Stimulated activated CD8-positive, alpha-beta memory T cell treated with anti-CD3 and anti-CD28 coated beads, Interleukin-12 subunit alpha, Interleukin-12 subunit beta, amount 100 ng/mL, for 4 hours (primary cell): ENCODE data around the gene THAP6.
A peak's percentile ranks its signal among the peaks of the same experiment; 100 is the strongest.
"Not testable (repeated sequence)": the region's sequence is repeated elsewhere in the genome, so short reads cannot be mapped to it uniquely, and the experiment has no call there.

Source experiments
- DNase-seq: peaks from one replicate; pipeline ENCODE4 v3.0.0-alpha.2; 2020; ENCODE audit warnings: low read depth

The THAP6 gene, protein sequence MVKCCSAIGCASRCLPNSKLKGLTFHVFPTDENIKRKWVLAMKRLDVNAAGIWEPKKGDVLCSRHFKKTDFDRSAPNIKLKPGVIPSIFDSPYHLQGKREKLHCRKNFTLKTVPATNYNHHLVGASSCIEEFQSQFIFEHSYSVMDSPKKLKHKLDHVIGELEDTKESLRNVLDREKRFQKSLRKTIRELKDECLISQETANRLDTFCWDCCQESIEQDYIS

DNA sequence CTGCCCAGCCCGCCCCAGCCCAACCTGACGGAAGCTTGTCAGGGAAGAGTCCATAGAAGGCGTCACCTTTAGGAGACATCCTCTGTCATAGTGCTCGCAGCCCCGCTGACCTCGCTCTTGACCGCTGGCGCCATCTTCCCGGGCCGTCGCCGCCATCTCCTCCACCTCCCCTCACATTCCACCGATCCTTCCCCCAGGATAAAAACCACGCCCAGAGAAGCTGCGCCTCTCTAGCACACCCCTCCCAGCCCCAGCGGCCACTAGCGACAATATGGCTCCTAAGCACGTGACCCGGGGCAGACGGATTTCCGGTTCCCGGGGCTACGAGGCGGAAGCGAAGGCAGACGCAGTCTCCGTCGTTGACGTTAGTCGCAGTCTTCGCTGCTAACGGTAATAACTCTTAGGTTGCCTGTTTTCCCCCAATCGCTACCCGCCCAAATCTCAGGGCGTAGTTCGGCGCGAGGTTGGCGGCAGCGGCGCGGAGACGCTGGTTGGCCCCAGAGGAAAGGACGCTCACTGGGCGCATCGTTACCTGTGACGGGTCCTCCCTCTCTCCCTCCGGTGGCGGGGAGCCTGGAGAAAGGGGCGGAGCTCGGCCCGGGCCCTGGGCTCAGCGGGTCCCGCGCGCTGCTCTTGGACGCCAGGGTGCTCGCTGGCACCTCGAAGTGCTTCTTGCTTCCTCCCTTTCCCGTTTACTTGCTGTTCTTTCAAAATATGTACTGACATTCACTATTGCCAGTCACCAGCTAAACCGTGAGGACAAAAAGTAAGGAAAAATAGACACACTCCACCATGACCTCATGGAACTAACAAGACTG is at the start of gene THAP6, which contains the start of gene RCHY1:
THAP6 (plus strand) TSS at position 343 of the 818 bp plus-strand sequence. CDS start 980 bp downstream, outside the sequence.
RCHY1 (minus strand) TSS at position 273 of the 818 bp plus-strand sequence; CDS start at position 156, 117 bp downstream.
- DNase-seq = peak; percentile 84

DNA sequence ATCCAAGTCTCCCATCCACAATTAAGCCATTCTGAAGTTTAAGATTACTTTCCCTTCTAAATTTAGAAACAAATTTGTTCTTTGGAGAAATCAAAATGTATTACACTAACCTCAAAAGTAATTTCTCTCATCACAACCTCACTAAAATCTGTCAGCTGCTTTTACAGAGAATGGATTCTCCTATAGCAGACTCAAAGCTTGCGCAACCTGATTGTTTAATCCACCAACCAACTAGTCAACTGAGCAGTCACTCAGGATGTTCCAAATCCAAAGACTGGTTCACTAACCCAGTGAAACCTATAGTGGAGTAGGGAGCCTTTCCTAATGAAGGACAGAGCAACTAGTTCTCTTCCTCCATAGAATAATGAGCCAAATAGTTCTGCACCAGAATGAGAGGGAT is 44.4 kb upstream of the THAP6 start:
- no peak for DNase-seq

DNA sequence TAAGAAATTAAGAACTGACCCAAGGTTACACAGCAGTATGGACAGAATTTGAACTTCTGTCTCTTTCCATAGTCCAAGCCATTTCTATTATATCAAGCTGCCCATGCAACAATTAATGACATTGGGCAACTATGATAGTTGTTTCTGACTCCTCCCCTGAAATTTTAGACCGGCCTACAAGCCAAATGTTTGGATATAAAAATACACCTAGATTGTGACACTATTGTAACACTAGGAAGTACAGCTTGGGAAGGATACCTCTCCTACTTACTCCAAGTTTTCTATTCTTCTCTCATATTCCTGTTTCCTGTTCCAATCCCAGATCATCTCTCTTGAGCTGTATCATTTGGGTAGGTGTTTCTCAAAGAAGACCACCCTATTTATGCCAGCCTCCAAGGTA is 43.5 kb upstream of the THAP6 start:
- no peak for DNase-seq

DNA sequence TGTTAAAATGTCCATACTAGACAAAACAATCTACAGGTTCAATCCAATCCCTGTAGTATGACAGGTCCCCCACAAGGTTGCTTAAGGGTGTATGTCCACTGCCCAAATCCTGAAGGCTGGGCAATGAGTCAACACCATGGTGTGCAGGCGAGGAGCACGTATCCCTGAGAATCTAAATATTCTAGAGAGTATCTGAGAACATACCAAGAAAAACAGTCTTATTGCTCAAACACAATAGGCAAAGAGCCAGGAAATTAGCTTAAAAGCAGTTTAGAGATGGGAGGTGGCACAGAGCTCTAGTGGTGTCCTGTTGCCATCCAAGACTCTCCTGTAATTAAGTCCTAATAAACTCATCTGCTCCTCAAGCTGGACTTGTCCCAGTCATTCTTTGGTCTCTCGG is 37.1 kb upstream of the THAP6 start:
- DNase-seq = no peak

GRCh38 chr4:75484190-75484589 is 30.1 kb upstream of the THAP6 start:
- DNase-seq = no peak

- no peak for DNase-seq
These were observed 24.1 kb upstream of the THAP6 start for GRCh38 chr4:75490155-75490554.

- no peak for DNase-seq
These were observed 19.7 kb upstream of the THAP6 start for GRCh38 chr4:75494563-75494962.

DNA sequence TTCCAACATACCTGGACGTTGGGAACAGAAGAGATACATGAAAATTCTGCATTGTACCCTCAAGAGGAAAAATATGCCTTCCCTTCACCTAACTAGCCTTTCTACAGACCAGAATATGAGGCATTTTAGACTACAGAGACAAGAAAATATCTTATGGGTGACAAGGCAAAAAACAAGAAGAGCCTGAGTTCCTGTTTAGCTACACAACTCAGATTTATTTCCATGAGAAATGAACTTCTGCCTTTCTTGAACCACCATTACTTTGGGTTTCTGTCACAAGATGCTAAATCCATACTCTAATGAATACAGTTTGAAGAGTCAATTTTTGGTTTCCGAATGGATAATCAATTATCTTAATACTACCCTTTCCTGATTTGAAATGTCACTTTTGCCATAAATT is 18.8 kb upstream of the THAP6 start:
- no peak for DNase-seq

DNA sequence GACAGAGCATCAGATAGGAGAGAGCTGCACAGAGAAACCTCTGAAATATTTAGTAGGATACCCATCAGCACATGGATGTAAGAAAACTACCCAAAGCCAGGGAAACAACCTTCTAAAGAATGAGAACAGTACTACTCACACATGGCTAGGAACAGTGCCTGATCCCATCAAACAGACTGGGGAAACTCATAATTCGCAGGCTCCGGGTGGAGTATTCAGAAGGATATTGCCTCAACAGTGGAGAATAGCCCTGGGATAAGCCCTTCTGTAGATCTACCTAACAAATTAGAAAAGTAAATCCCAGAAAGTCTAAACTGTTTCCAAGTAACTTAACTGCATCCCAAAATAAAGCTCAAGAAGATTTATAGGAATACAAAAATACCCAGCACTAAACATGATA is 17.9 kb upstream of the THAP6 start:
- no peak for DNase-seq

GRCh38 chr4:75497133-75497532 is 17.1 kb upstream of the THAP6 start:
- no peak for DNase-seq

GRCh38 chr4:75498041-75498440 is 16.2 kb upstream of the THAP6 start:
- no peak for DNase-seq

DNA sequence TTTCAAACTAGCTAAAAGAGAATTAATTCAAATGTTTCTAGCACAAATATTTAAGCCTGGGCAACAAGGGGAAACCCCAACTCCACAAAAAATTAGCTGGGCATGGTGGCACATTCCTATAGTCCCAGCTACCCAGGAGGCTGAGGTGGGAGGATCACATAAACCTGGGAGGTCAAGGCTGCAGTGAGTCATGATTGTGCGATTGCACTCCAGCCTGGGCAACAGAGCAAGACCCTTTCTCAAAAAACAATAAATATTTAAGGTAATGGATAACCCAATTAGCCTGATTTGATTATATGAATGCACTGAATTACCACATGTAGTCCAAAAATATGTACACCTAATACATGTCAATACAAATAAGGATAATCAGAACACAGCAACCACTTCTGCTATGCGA is 14.4 kb upstream of the THAP6 start:
- no peak for DNase-seq

DNA sequence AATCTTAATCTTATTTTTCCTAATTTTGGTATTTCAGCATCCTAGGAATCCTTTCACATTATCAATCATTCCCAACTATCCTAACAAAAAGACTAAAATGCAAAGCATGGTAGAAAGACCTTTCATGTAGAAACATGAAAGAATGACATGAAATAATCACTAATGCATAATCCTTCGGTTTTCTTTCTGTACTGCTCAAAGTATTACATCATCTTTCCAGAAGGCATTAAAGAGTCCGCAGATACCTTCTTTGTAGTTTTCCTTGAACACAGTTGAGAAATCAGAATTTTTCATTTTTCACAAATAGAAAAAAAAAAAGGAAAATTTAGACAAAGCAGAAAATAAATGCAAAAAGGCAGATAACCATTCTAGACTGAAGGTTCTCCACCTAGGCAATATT is 11.6 kb upstream of the THAP6 start:
- DNase-seq = no peak

- DNase-seq = no peak
These were observed 8.6 kb upstream of the THAP6 start for GRCh38 chr4:75505630-75506029.

- DNase-seq = not testable (repeated sequence)
These were observed 4.7 kb upstream of the THAP6 start for GRCh38 chr4:75509592-75509991.

GRCh38 chr4:75511841-75512240 is 2.4 kb upstream of the THAP6 start:
- DNase-seq = no peak

DNA sequence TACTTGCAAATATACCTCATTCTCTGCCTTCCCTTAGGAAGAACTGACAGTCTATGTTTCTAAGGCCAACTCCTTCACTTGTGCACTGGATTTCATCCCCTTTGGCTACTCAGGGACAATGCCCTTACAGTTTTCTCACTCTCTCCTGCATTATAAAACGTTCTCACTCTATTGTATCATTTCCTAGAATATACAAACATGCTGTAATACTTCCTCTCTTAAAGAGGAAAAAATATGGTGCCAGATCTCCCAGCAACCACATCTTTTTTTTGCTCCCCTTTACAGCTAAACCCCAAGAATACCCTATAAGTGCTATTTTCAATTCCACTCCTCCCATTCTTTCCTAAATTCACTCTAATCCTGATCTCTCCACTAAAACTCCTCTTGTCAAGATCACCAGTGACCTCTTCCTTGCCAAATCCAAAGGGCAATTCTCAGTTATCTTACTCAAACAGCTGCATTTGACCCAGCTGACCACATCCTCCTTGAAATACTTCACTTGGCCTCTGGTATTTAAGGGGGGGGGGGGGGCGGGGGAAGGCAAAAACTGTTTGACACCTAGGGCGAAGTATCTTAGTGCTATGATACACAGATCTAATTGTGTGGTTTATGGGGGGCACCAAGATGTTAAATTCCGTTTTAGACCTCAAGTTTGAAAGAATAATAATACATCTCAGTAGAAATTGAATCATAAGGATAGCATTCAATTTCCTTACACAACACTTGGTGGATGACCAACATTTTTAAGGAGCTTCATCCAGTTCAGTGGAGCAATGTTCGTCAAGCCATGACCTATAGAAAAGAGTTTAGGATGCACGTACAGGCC is 1.7 kb upstream of the THAP6 start:
- DNase-seq = no peak

DNA sequence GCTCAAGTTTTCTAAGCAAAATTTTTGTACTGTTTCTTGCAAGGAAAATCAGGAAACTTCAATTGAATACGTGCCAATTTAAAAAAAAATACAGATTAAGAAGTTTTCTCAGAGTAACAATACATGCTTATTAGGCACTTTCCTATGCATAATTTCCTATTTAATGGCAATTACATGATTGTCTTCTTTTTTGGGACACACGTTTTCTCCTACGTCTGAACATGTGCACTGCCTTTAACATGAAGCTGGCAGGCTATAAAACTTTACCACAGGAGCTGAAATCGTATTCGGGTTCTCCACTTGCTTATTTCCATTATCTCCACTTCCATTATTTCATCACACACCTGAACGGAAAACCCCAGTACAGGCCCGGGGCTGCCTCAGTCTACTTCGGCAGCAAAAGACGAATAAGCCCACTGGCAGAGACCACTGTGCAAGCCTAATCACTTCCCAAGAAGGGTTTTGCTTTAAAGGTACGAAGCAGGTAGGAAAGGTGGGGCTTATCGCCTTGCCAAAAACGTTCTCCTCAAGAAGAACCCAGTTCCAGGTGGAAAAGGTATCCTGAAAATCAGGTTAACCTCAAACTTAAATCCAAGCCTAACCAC is 645 bp upstream of the THAP6 start:
- no peak for DNase-seq

DNA sequence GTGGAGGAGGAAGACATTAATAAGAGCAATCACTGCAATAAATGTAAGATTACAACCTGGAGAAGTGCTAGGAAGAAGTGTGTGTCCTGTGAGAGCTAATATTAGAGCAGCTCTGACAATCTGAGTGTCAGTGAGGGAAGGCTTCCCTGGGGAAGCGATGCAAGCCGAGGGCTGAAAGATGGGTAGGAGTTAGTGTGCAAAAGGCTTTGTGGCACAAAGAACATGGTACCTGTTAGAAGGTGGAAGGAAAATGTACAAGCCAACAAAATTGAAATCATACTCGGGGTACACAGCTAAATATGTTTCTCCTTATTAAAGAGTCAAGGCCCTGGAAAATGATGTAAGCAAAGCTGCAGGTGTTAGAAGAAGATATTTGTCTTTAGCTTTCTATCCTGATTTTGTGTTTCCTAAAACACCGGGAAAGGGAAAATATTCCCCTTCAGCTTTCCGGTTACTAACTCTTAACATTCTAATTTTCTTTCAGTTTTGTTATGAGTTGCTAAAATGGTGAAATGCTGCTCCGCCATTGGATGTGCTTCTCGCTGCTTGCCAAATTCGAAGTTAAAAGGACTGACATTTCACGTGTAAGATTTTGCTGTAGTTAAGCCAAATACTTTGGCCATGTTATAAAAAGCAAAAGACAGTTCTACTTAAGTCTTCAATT is 808 bp downstream of the THAP6 start:
- no peak for DNase-seq

- DNase-seq = no peak
These were observed 1.9 kb downstream of the THAP6 start for GRCh38 chr4:75516144-75516543.

- not testable (repeated sequence) for DNase-seq
These were observed 5.2 kb downstream of the THAP6 start for GRCh38 chr4:75519452-75519851.

DNA sequence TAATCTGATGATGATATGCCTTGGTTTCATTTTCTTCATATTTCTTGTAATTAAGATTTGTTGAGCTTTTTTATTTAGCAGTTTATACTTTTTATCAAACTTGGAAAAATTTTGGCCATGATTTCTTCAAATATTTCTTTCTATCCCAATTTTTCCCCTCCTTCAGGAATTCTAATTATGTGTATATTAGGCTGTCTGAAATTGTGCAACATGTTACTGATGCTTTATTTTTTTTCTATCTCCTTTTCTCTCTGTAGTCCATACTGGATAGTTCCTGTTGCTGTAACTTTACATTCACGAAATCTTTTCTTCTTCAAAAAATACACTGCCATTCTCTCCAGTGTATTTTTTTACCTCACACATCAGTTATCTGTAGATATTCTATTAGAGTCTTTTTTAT is 10.8 kb downstream of the THAP6 start:
- no peak for DNase-seq
